Activated CD4-positive, alpha-beta T cell treated with anti-CD3 and anti-CD28 coated beads, Interleukin-2, amount 10 ng/mL, durations not matched to agents 24 days and 14 days (primary cell): ENCODE data around the gene CBR3. TPM values are rescaled to one million over a fixed set of nuclear protein-coding genes. Genes with fewer than 3 reads are reported as not detected.

Experiments
- DNase-seq: peaks from one replicate; pipeline ENCODE4 v3.0.0; 2022
- H3K27ac Mint-ChIP-seq: one replicate; pipeline ENCODE4 v1.8.0; 2022; ENCODE audit warnings: mild to moderate bottlenecking, mixed read lengths
- H3K27me3 Mint-ChIP-seq: one replicate; pipeline ENCODE4 v1.8.0; 2022; ENCODE audit warnings: mixed read lengths
- H3K36me3 Mint-ChIP-seq: one replicate; pipeline ENCODE4 v1.8.0; 2022; ENCODE audit warnings: low read depth, mild to moderate bottlenecking, mixed read lengths
- H3K4me1 Mint-ChIP-seq: one replicate; pipeline ENCODE4 v1.8.0; 2021; ENCODE audit warnings: mixed read lengths
- H3K4me3 Mint-ChIP-seq: one replicate; pipeline ENCODE4 v1.8.0; 2022; ENCODE audit warnings: mild to moderate bottlenecking, moderate library complexity, mixed read lengths
- H3K9me3 Mint-ChIP-seq: one replicate; pipeline ENCODE4 v1.8.0; 2021; ENCODE audit warnings: mixed read lengths
- intact Hi-C: fragments of 100-400 bp; cut with micrococcal nuclease; formaldehyde crosslinking; loops from one replicate; pipeline ENCODE4 v1.15.1; 2023
- total RNA-seq: library from RNA; stranded (reverse); gene quantifications from 2 replicates; pipeline ENCODE4 v1.2.3, GENCODE V29; 2022

CBR3 gene
- total RNA-seq, 1 donor from 2014 or later = 19.8 TPM

DNA sequence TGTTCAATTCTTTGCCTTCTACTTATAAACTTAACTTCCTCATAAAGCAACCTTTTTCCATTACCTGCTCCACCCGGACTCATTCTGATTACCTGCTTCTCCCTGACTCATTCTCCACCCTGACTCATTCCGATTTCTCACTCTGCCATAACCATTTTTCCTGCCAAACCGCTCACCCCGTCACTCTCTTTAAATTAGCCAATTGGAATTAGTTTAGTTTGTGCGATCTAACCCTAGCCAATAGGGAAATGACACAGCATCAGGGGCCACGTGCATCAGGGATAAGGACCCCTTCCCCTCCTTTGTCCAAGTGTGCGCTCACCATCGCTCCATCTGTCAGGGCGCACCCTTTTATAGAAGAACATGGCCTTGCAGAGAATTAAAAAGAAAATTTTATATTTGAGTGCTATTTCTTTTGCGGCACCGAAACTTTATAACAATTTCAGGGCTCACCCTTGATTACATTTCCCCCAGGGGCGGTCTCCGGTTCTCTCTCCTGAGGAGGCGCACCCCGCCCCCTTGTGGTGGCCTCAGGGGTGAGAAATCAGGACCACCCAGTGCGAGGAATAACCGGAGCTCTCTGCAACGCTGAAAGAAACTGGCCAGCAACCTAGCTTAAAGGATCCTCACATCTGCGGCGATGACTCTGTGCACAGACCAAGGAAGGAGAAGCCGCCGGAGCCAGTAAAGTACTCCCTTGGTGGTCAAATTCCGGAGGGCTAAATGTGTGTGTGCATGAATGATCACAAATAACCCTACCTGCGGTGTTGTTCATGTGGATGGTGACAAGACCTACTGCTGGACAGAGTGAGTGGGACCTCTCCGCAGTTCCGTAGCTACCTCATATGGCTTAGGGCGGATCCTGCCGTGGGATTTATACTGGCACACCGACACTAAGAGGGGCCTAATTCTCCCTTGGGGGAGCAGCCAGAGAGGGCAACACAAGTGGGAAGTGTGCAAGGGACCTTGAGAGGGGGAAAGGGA, 30.3 kb upstream of the CBR3 start:
- intact Hi-C loops = loop anchor here (2.0 kb wide), 1 partner anchor 26 kb away; no protein-coding TSS in a partner anchor
- H3K9me3 Mint-ChIP-seq = no peaks in the 10 kb centered on the region
- H3K4me3 Mint-ChIP-seq = peak overlapping the region; percentile 59
- H3K27me3 Mint-ChIP-seq = peaks cover 47% of the 10 kb centered on the region
- peak; percentile 83 for DNase-seq
- H3K4me1 Mint-ChIP-seq = peaks cover 16% of the 10 kb centered on the region
- H3K27ac Mint-ChIP-seq = peak overlapping the region; percentile 67
- no peaks in the 10 kb centered on the region for H3K36me3 Mint-ChIP-seq

DNA sequence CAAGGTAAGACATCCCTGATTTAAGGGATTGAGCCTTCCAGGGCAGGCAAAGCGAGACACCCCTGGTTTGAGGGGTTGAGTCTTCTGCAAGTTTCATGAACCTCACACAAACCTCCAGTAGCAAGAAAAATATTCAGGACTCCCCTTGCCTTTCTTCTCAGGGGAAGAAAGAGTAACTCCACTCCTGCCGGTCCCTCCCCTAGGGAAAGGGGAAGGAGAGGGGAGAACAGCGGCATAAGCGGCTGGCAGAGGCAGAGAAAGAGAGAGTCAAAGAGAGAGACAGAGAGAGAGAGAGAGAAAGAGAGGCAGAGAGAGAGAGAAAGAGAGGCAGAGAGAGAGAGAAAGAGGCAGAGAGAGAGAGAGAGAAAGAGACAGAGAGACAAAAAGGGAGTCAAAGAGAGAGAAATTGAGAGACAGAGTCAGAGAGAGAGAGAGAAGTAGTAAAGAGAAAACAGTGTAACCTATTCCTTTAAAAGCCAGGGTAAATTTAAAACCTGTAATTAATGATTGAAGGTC, 29.5 kb upstream of the CBR3 start:
- peaks cover 16% of the 10 kb centered on the region for H3K4me1 Mint-ChIP-seq
- peaks cover 49% of the 10 kb centered on the region for H3K27me3 Mint-ChIP-seq

DNA sequence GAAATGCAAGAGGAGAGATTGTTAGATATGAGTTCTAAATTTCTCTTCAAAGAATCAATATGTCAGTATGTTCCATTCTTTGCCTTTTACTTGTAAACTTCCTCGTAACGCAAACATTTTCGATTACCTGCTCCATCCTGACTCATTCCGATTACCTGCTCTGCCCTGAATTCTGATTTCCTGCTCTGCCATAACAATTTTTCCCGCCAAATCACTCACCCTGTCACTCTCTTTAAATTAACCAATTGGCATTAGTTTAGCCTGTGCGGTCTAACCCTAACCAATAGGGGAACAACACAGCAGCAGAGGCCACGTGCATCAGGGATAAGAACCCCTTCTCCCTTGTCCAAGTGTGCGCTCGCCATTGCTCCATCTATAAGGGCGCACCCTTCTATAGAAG, 25.0 kb upstream of the CBR3 start:
- H3K27ac Mint-ChIP-seq = no peak overlapping the region
- H3K4me3 Mint-ChIP-seq = no peak overlapping the region
- H3K36me3 Mint-ChIP-seq = no peaks in the 10 kb centered on the region
- H3K27me3 Mint-ChIP-seq = peaks cover 34% of the 10 kb centered on the region
- intact Hi-C loops = loop anchor here (10.0 kb wide), 1 partner anchor 165 kb away; no protein-coding TSS in a partner anchor
- no peak for DNase-seq
- no peaks in the 10 kb centered on the region for H3K9me3 Mint-ChIP-seq
- H3K4me1 Mint-ChIP-seq = peaks cover 28% of the 10 kb centered on the region

More for the DNA sequence above, 29.5 kb upstream of the CBR3 start:
- DNase-seq = no peak
- Mint-ChIP-seq H3K36me3 (no peaks in the 10 kb centered on the region), H3K9me3 (no peaks in the 10 kb centered on the region), H3K27ac (no peak overlapping the region), H3K4me3 (peak overlapping the region; percentile 59)
- intact Hi-C loops = loop anchor here (2.0 kb wide), 1 partner anchor 27 kb away; no protein-coding TSS in a partner anchor

DNA sequence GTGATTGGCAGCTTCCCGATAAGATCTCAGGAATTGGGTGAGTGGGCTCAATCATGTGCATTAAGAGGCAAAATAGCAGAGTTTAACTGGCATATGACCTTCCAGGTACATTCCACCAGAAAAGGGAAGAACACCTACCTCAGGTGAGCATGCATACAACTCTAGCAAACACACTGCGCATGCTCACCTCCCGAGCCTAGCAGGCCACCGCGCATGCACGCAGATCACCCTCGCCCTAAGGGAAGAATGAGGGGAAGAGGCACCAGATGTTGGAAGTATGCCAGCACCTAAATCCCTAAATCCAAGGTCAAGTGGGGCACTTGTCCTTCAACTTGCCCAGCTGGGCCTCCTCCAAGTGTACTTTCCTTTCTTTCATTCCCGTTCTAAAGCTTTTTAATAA, 23.6 kb upstream of the CBR3 start:
- Mint-ChIP-seq H3K4me3 (no peak overlapping the region), H3K4me1 (peaks cover 22% of the 10 kb centered on the region), H3K27me3 (peaks cover 20% of the 10 kb centered on the region), H3K9me3 (no peaks in the 10 kb centered on the region), H3K36me3 (no peaks in the 10 kb centered on the region), H3K27ac (no peak overlapping the region)
- no peak for DNase-seq
- intact Hi-C loops = loop anchor here (10.0 kb wide), 1 partner anchor 166 kb away; no protein-coding TSS in a partner anchor

DNA sequence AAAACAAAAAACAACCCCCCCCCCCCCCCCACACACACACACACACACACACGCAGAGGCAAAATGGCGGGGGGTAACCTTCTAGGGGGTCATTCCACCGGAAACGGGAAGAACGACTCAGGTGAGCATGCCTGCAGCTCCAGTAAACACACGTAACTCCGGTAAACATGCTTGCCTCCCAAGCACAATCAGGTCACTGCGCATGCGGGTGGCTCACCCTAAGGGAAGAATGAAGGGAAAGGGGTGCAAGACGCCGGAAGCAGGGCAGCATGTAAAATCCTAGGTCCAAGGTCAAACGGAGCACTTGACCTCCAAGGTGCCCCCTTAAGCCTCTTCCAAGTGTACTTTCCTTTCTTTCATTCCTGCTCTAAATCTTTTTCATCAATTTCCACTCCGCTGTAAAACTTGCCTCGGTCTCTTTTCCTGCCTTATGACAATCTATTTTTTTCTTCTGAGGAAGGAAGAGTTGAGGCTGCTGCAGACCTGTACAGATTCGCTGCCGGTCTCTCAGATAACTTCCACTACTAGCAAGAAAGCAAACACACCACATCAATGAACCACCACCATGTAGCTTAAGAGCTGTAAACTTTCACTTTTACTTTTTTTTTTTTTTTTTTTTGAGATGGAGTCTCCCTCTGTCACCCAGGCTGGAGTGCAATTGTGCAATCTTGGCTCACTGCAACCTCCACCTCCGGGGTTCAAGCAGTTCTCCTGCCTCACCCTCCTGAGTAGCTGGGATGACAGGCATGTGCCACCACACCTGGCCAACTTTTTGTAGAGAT, 21.0 kb upstream of the CBR3 start:
- intact Hi-C loops = loop anchor here (1.0 to 10.0 kb wide), 2 partner anchors 54 to 169 kb away; partner anchors contain the start of gene SETD4
- no peaks in the 10 kb centered on the region for H3K36me3 Mint-ChIP-seq
- H3K27me3 Mint-ChIP-seq = peaks cover 6% of the 10 kb centered on the region
- H3K4me3 Mint-ChIP-seq = peak overlapping the region; percentile 78
- peak overlapping the region; percentile 96 for H3K27ac Mint-ChIP-seq
- peaks cover 24% of the 10 kb centered on the region for H3K4me1 Mint-ChIP-seq
- H3K9me3 Mint-ChIP-seq = no peaks in the 10 kb centered on the region
- DNase-seq = peak; percentile 85

DNA sequence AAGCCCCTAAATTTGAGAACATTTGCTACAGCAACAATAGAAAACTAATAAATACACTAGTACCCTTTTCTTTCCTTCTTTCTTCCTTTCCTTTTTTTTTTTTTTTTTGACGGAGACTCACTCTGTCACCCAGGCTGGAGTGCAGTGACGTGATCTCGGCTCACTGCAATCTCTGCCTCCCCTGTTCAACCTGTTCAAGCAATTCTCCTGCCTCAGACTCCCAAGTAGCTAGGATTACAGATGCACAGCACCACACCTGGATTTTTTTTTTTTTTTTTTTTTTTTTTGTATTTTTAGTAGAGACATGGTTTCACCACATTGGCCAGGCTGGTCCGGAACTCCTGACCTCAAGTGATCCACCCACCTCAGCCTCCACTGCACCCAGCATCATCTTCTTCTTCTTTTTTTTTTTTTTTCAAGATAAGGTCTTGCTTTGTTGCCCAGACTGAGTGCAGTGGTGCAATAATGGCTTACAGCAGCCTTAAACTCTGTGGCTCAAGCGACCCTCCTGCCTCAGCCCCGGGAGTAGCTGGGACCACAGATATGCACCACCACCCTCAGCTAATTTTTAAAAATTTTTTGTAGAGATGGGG, 19.6 kb upstream of the CBR3 start:
- Mint-ChIP-seq H3K27ac (no peak overlapping the region), H3K36me3 (no peaks in the 10 kb centered on the region), H3K4me3 (no peak overlapping the region), H3K9me3 (no peaks in the 10 kb centered on the region), H3K27me3 (peaks cover 1% of the 10 kb centered on the region), H3K4me1 (peaks cover 24% of the 10 kb centered on the region)
- DNase-seq = no peak
- intact Hi-C loops = loop anchor here (10.0 kb wide), 1 partner anchor 170 kb away; no protein-coding TSS in a partner anchor

DNA sequence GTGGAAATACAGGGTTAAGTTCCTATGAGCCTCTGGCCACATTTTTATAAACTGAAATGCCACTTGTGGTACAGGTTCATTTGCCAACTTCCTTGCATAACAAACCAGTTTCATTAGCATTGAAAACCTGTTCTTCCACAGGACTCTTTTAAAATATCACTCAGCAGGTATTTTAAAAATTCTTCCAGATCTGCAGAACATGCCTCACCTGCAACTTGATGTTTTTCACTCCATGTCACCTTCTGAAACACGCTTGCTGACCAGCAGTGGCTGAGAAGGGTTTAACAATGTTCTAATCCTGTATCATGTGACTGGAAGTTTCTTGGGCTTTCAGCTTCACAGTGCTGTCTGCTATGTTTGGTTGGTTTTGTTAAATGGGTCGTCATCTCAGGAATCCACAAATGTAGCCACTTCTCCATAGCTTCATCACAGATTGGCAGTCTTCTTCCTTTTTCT, 17.6 kb upstream of the CBR3 start:
- Mint-ChIP-seq H3K4me3 (no peak overlapping the region), H3K4me1 (peaks cover 23% of the 10 kb centered on the region), H3K9me3 (no peaks in the 10 kb centered on the region), H3K27ac (no peak overlapping the region), H3K36me3 (no peaks in the 10 kb centered on the region), H3K27me3 (no peaks in the 10 kb centered on the region)
- no peak for DNase-seq
- intact Hi-C loops = loop anchor here (10.0 kb wide), 1 partner anchor 173 kb away; no protein-coding TSS in a partner anchor

DNA sequence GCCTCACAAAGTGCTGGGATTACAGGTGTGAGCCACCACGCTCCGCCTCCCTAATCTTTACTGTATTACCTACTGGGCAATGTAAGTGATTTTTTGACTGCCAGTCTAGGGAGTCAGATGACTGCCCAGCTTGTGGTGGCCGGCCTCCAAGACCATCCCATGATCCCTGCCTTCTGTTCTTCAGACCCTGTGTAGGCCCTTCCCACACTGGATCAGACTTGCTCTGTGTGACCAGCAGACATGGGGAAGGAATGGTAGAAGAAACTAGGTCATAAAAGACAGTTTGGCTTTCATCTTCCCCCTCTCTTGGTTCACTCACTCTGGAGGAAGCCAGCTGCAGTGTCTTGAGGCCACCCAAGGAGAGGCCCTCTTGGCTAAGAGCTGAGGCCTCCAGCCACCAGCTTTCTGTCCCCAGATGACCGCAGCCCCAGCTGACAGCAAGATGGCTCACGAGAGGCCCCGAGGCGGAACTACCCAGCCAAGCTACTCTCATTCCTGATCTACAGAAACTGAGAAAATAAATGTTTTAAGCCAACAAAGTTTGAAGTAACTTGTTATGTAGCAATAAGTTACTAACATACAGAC, 14.5 kb upstream of the CBR3 start:
- Mint-ChIP-seq H3K36me3 (no peaks in the 10 kb centered on the region), H3K4me1 (peaks cover 5% of the 10 kb centered on the region), H3K27me3 (peaks cover 2% of the 10 kb centered on the region), H3K4me3 (no peak overlapping the region), H3K9me3 (no peaks in the 10 kb centered on the region), H3K27ac (no peak overlapping the region)
- DNase-seq = no peak
- intact Hi-C loops = no loop called here

DNA sequence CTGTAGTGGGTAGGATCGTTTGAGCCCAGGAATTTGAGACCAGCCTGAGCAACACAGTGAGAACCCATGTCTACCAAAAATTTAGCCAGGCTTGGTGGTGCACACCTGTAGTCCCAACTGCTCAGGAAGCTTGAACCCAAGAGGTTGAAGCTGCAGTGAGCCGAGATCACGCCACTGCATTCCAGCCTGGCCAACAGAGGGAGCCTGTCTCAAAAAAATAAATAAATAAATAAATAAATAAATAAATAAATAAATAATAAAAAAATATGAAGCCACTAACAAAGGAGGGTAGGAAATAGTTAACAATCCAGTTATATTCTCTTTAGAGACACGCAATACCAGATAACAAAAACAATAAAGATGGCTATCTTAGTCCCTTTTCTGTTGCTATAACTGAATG, 11.9 kb upstream of the CBR3 start:
- DNase-seq = no peak
- Mint-ChIP-seq H3K4me1 (peaks cover 6% of the 10 kb centered on the region), H3K36me3 (no peaks in the 10 kb centered on the region), H3K27me3 (peaks cover 8% of the 10 kb centered on the region), H3K27ac (no peak overlapping the region), H3K4me3 (no peak overlapping the region), H3K9me3 (no peaks in the 10 kb centered on the region)
- intact Hi-C loops = no loop called here

DNA sequence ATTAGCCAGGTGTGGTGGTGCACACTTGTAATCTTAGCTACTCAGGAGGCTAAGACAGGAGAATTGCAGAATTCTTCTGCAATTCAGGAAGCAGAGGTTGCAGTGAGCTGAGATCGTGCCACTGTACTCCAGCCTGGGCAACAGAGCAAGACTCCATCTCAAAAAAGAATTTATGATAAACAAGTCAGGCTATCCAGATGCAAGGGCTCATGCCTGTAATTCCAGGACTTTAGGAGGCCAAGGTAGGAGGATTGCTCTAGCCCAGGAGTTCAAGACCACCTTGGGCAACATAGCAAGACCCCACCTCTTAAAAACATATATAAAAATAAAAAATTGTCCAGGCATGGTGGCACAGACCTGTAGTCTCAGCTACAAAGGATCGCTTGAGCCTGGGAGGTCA, 10.5 kb upstream of the CBR3 start:
- DNase-seq = no peak
- intact Hi-C loops = no loop called here
- Mint-ChIP-seq H3K9me3 (no peaks in the 10 kb centered on the region), H3K27me3 (peaks cover 12% of the 10 kb centered on the region), H3K36me3 (no peaks in the 10 kb centered on the region), H3K27ac (no peak overlapping the region), H3K4me1 (peaks cover 9% of the 10 kb centered on the region), H3K4me3 (no peak overlapping the region)

DNA sequence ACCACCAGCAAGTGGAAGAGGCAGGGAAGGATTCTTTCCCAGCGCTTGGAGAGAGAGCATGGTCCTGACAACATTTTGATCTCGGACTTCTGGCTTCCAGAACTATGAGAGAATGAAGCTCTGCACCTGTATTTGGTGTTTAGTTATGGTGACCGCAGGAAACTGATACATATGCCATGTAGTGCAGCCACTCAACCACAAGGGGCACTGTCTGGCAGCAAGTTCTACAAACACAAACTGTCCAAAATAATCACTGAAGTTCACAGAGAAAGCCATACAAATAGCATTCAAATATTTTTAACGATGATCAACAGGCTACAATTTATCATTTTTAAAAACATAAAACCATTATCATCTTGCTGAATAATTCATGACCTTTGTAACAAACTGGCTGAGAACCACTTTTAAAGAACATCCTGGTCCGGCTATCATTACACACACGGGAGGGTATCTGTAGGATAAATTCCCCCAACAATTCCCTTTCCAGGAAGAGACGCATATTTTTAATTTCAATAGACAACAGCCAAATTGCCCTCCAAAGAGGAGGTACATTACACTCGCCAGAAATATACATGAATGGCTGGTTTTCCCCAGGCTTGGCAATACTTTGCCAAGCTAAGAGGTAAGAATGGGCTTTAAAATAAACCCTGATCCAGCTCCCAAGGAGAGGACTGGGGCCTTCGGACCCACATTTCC, 9.2 kb upstream of the CBR3 start:
- Mint-ChIP-seq H3K36me3 (no peaks in the 10 kb centered on the region), H3K4me1 (peaks cover 14% of the 10 kb centered on the region), H3K4me3 (no peak overlapping the region), H3K9me3 (no peaks in the 10 kb centered on the region), H3K27ac (no peak overlapping the region), H3K27me3 (peaks cover 13% of the 10 kb centered on the region)
- intact Hi-C loops = no loop called here
- peak; percentile 86 for DNase-seq

DNA sequence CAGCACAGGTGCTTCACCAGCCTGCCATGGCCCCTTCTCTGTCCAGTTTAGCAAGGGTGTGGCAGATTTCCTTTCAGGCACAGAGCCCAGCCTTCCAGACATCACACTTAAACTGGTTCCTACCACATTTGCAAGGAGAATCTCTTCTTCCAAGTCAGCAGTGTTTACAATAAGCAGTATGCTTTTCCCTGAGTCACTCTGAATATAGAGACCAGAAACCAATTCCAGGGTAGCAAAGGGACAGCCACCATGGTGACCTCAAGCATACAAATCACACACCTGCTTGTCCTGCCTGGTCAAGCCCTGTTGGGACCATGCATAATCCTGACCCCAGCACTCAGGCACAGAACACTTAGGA, 8.7 kb upstream of the CBR3 start:
- Mint-ChIP-seq H3K4me1 (peaks cover 17% of the 10 kb centered on the region), H3K9me3 (no peaks in the 10 kb centered on the region), H3K27ac (no peak overlapping the region), H3K27me3 (peaks cover 14% of the 10 kb centered on the region), H3K4me3 (no peak overlapping the region), H3K36me3 (no peaks in the 10 kb centered on the region)
- intact Hi-C loops = no loop called here
- DNase-seq = no peak
